ENCODE results near the gene DIS3L2.
A peak's percentile ranks its signal among the peaks of the same experiment; 100 is the strongest.
"Not testable (repeated sequence)": the region's sequence is repeated elsewhere in the genome, so short reads cannot be mapped to it uniquely, and the experiment has no call there.

DIS3L2 gene

DNA sequence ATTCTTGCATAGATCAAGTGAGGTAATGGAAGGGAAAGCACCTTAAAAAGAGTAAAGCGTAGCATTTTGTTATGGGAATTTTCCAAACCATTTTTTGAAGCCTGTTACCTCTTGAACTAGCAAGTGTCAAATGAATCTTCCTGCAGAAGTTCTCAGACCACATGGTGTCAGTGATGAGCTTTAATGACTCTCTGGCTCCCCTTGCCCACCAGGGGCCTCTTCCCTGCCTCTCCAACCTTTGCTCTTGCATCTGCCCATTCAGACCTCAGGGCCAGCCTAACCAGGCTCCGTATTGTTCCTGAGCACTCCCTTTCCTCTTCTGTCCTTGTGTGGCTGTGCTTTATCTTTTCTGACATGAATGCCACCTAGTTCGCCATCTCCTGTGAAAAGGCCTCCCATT lies 155.9 kb downstream of the DIS3L2 start:
- no peak for DNase-seq (ENCODE audit: low read depth)

DNA sequence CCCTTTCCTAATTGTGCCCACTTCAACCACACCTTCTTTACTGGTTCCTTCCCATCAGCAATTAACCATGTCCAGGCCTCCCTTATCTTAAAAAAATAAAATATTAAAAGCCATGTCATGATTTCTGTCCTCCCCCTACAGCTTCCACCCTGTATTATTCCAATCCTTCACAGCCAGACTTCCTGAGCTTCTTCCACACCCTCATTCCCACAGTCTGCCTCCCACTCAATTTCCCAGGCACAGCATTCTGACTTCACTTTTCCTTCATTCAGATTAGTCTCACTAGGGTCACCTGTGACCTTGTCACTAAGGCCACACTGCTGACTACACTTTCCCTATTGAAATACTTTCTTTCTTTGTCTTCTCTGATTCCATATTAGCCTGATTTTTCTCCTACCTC lies 159.4 kb downstream of the DIS3L2 start:
- DNase-seq (ENCODE audit: low read depth) = no peak

DNA sequence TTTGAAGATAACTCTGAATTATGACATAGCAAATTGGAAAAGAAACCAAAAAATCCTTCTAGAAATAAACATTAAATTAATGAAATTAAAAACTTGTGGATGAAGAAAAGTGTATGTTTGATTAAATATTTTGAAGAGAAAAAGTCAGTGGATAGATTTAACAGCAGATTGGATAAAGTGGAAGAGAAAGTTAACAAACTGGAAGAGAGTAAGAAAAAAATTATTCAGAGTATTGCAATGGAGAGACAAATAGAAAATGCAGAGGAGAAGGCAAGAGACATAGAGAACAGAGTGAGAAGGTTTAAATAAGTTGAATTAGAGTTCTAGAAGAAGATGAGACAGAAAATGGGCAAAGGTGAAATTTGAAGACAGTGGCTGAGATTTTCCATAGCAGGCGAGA lies 162.8 kb downstream of the DIS3L2 start:
- no peak for DNase-seq (ENCODE audit: low read depth)

- no peak for DNase-seq (ENCODE audit: low read depth)
These were observed 165.0 kb downstream of the DIS3L2 start for GRCh38 chr2:232126301-232127099.

- DNase-seq (ENCODE audit: low read depth) = peak; percentile 1
These were observed 168.0 kb downstream of the DIS3L2 start for GRCh38 chr2:232129483-232129882.

DNA sequence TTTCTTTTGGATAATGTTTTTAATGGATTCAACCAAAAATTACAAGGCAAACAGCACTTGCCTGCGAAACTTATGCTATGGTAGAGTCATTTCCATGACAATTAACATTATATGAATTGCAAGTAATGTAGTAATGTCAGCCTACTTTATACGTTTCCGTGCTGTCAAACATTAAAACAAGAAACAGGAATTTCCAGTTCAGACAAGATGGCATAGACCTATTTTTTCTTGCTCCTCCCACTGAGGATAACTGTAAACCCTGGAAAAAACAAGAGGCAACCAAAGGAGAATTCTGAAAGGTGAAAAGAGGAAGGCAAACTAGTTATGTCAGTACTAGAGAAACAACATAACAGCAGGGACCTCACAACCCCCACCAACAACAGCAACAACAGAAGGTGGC lies 170.7 kb downstream of the DIS3L2 start:
- DNase-seq (ENCODE audit: low read depth) = no peak

- no peak for DNase-seq (ENCODE audit: low read depth)
These were observed 171.6 kb downstream of the DIS3L2 start for GRCh38 chr2:232133078-232133477.

- DNase-seq (ENCODE audit: low read depth) = no peak
These were observed 173.4 kb downstream of the DIS3L2 start for GRCh38 chr2:232134939-232135338.

- no peak for DNase-seq (ENCODE audit: low read depth)
These were observed 176.0 kb downstream of the DIS3L2 start for GRCh38 chr2:232137356-232138147.

DNA sequence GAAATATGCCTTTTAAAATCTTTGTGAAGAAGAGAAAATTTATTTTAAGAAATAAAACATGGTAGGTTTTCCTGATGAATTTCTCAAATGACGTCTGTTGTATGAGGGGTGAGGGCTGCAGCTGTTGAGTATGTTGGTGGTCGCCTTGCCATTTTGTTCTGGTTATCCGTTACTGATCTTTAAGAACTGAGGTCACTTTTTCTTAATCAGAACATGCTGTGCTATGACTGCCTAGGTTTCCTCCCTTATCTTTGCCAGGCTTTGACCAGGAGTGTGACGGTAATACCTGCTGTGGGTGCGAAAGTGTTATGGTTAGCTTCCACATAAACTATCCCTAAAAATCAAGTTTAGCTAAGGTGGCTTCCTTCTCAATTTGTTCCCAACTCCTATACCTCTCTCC lies 176.9 kb downstream of the DIS3L2 start:
- no peak for DNase-seq (ENCODE audit: low read depth)

GRCh38 chr2:232139171-232139594 lies 177.7 kb downstream of the DIS3L2 start:
- DNase-seq (ENCODE audit: low read depth) = no peak

GRCh38 chr2:232139786-232140562 lies 178.5 kb downstream of the DIS3L2 start:
- no peak for DNase-seq (ENCODE audit: low read depth)

DNA sequence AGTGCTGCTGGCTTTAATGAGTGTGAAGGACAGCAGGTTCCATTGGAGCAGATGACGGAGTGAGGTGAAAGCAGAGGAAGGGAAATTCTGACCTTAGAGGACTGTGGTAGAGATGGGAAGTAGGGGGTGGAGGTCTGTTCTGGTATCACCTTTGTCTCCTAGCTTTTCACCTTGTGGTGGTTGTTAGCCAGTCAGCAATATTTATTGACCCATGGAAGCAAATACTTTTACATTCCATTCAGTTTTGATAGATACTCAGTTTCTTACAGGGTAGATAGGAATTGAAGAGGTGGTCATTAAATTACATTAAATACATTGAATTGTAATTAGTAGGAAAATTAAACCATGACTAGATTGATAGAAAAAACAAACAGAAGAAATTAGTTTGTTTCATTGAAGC lies 180.1 kb downstream of the DIS3L2 start:
- DNase-seq (ENCODE audit: low read depth) = no peak

DNA sequence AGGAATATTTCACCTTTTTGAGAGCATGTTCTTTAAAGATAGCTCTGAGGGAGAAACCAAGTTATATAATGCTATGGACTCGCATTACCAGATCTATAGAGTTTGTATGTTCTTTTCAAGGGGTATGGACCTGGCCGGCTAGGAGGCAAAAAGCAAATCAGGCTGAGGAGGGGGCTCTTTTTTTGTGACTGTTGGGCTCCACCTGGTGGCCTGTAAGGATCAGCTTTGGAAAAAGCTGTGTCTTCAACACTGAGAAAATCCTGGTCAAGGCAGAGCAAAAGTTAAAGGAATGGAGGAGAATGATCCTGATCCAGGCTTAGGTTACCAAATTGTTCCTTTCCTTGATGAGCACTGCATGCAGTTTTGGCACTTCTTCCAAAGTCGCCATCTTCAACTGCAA lies 180.5 kb downstream of the DIS3L2 start:
- DNase-seq (ENCODE audit: low read depth) = peak; percentile 8

DNA sequence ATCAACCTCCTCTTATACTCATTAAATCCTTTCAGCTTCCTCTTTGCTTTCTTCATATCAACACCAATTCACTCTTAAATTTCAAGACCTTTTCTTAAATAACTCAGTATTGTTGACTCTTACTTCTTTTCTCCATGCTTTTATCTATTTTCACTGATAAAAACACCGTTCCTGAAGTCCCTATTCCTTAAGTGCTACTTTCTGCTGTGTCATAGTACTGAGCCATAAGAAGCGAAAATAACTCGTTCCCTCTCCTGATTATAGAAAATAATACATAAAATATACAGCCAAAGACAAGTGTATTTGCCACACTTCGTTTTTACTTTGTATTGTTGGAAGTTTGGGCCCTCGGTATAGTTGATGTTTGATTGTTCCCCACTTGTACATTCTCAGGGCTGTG lies 181.0 kb downstream of the DIS3L2 start:
- DNase-seq (ENCODE audit: low read depth) = no peak

GRCh38 chr2:232146294-232146693 lies 184.8 kb downstream of the DIS3L2 start:
- DNase-seq (ENCODE audit: low read depth) = no peak

GRCh38 chr2:232147440-232148077 lies 186.0 kb downstream of the DIS3L2 start:
- DNase-seq (ENCODE audit: low read depth) = no peak

DNA sequence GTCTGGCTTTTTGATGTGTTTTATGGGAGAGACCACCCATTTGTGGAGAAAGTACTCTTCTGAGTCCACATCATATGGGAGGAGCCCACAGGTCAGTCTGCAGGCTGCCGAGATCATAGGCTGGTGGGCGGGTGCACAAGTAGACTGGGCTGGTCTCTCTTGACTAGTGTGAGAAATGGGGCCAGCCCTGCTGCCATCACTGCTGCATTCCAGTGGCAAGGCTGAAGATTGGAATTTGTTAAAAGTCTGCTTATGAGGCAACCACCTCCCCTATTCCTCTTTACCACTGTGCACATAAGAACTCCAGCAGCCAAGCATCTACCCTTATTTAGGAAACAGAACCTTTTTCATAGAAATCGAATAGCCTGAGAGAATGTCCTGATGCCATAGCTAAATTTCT lies 200.7 kb downstream of the DIS3L2 start:
- DNase-seq (ENCODE audit: low read depth) = no peak

DNA sequence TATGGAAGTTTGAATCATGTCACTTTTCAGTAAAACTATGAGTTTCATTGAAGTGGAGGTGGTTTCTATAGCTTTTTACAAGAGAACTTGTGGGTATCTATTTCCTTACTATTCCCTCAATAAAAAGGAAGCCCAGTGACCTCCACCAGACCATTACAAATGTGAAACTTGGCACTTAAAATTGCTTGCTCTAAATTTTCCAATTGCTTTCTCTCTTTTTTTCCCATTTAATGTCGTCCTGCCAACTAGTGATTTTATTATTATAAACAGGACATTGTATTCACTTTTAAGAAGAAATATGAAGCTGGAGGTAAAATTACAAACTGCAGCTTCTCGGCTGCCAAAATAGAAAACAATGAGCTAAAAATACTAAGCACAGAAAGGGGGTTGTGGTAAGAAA lies 208.9 kb downstream of the DIS3L2 start:
- no peak for DNase-seq (ENCODE audit: low read depth)

DNA sequence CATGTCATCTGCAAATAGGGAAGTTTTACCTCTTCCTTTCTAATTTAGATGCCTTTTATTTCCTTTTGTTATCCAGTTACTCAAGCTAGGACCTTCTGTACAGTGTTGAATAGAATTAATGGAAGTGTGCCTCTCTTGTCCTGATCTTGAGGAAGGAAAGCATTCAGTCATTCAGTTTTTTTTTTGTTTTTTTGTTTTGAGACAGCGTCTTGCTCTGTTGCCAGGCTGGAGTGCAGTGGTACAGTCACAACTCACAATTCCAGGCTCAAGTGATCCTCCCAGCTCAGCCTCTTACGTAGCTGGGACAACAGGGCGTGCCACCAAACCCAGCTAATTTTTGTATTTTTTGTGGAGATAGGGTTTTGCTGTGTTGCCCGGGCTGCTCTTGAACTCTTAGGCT lies 213.1 kb downstream of the DIS3L2 start:
- DNase-seq (ENCODE audit: low read depth) = no peak

GRCh38 chr2:232176587-232176986 lies 215.1 kb downstream of the DIS3L2 start:
- DNase-seq (ENCODE audit: low read depth) = not testable (repeated sequence)

- DNase-seq (ENCODE audit: low read depth) = no peak
These were observed 221.8 kb downstream of the DIS3L2 start for GRCh38 chr2:232183279-232183678.

All from fibroblast of the conjunctiva (primary cell).